HG03565 (cell line): ENCODE measurements around the gene RAP1GAP2.
"Not testable (repeated sequence)": the region's sequence is repeated elsewhere in the genome, so short reads cannot be mapped to it uniquely, and the experiment has no call there.

Experiments used
- ATAC-seq: cut with Tn5 transposase; IDR thresholded peaks from one replicate; pipeline ENCODE4 v1.9.1; 2021; ENCODE audit warnings: mild to moderate bottlenecking, moderate library complexity; ENCODE audit not compliant: unreplicated experiment

RAP1GAP2 gene

DNA sequence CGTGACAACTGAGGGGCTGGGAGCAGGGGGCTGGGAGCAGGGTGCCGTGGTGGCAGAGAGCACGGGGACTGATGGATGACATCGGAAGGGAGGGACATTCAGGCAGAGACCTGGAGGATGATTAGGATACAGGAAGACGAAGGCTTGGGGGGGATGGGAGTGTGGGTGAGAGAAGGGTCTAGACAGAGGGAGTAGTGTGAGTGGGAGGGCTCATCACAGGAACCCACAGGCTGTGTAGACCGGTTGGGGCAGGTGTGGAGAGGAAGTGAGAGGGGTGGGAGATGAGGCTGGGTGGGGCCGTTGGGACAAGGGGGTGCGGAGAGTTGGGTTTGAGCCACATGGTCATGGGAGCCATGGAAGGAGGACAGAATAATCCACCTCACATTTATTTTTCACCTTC lies 83.8 kb downstream of the RAP1GAP2 start:
- ATAC-seq: no peak

DNA sequence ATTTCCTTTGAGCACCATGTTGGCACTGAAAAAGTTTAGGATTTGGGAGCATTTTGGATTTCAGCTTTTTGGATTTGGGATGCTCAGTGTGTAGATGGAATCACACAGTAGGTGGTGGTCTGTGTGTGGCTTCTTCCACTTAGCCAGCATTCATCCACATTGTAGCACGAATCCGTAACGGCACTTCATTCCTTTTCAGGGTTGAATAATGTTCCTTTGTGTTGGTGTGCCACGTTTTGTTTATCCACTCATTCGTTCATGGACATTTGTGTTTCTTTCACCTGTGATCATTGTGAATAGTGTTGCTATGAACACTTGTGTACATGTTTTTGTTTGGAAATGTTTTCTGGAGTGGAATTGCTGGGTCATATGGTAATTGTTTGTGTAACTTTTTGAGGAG lies 85.1 kb downstream of the RAP1GAP2 start:
- no peak for ATAC-seq

DNA sequence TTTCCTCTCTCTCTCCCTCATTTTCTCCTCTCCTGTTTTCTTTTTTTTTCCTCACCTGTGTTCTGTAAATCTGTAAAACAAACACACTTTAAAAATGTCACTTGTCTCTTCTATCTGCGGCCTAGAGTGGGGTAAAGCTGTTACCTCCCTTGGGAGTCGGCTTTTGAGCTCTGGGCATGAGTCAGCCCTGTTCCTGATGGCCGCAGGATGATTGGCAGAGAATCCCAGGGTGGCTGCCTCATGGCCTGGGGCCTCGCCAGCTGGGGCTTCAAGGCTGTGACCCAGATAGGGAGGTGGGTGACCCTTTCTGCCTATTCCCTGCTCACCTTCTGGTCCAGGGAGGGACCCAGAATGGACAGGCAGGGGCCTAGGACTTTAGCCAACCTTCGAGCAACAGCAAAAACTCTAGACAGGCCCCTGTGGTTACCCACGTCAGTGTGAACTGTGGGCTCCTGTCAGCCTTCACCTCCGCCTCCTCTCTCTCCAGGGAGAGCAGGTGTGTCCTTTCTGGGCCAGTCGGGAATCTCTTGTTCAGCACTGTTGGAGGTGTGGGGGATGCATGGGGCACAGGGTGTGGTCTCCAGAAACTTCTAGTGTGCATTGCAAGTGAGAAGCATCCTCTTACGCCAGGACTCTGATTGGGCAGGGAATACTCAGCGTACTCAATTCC lies 87.4 kb downstream of the RAP1GAP2 start:
- no peak for ATAC-seq

DNA sequence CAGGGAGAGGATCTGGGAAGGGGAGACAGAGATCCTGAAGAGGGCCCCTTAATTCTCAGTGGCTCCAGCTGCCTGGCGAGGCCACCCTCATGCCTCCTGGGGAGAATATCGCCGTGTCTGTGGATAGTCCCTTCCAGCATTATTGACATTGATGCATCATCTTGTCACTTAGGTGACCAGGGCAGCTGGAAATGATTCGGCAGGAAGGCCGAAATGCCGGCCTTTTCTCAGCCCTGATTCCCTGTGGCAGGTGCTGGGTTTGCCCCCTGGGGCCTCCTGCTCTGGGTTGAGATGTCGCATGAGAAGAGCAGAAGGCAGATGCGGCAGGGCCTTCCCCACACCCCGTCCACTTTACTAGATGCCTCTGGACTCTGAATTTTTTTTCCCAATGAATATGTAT lies 89.5 kb downstream of the RAP1GAP2 start:
- no peak for ATAC-seq

DNA sequence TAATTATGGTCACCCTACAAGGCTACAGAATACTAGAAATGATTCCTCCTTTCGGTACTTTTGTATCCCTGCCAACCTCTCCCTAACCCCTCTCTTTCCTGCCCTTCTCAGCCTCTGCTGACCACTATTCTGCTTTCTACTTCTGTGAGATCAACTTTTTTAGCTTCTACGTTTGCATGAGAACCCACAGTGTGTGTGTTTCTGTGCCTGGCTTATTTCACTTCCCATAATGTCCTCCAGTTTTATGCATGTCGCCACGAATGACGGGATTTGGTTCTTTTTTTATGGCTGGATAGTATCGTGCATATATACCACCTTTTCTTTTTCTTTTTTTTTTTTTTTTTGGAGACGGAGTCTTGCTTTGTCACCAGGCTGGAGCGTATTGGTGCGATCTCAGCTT lies 92.1 kb downstream of the RAP1GAP2 start:
- no peak for ATAC-seq

DNA sequence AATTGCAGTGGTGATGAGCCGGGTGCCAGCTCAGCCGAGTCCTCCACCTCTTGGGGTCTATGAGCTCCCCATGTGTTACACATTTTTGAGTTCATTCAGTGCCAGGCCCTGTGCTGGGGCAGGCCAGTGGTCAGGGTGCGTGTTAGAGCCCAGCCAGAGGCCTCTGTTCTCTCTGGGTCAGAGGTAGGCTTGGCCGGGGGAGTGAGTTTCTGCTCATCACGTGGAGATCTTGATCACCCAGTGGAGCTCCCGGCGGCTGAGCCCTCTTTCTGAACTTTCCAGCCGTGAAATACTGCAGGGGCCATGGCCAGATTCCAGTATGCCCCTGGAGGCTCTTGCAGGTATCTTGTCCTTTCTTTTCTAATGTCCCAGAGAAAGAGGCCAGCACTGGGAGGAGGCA lies 93.0 kb downstream of the RAP1GAP2 start:
- ATAC-seq: no peak

DNA sequence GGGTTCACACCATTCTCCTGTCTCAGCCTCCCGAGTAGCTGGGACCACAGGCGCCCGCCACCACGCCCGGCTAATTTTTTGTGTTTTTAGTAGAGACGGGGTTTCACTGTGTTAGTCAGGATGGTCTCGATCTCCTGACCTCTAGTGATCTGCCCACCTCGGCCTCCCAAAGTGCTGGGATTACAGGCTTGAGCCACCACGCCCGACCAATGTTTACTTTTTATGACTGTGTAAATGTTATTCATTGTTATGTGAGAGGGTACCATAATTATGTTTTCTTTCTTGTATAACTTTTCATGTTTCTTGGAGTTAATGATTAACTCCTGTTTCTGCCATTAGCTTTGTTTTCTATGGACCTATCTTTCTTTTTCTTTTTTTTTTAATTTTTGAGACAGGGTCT lies 94.5 kb downstream of the RAP1GAP2 start:
- ATAC-seq: not testable (repeated sequence)

DNA sequence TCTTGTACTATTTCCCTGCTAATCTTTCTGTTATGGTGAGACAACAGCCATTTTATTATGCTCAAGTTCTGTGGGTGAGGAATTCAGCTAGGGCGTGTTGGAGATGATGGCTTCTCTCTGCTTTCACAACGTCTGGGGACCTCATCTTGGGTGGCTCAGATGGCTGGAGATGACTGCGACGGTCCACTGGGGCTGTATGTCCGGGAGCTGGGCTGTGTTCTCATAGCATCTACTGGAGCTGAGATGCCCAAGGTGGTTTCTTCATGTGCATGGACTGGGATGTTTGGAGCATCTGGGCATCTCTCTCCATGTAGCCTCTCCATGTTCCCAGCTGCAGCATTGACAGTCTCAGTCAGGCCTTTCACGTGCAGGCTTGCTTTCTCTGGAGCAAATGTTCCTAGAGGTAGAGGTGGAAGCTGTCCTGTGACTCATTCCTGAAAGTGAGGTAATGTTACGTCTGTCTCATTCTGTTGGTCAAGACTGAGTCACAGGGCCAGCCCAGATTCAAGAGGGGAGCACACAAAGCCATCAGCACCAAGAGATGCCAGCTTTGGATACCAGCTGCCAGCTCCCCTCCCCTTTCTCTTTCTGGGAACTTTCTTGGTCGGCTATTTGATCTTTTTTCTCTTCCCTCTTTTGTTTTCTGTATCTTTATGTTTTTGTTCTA lies 96.2 kb downstream of the RAP1GAP2 start:
- ATAC-seq: no peak

DNA sequence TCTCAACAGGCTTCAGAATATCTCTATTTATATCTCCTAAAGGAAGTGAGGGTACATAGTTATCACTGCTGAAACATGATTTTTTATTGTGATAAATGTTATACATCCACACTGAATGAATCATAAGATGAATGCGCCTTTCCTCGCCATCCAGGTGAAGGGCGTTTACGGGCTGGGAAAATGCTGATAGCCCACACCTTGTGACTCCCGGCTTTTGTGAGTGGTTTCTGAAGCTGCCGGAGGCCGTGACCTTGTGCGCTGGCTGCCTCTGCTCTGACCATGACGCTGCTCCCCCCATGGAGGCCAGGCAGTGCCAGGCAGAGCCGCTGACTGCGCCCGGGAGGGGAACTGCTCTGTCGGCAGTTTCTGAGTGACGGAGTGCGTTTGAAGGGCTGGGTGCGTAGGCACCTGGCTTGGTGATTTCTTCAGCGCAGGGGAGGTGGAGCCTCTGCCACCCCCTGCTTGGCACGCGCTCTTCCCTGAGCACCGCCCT lies 97.2 kb downstream of the RAP1GAP2 start:
- ATAC-seq: no peak

DNA sequence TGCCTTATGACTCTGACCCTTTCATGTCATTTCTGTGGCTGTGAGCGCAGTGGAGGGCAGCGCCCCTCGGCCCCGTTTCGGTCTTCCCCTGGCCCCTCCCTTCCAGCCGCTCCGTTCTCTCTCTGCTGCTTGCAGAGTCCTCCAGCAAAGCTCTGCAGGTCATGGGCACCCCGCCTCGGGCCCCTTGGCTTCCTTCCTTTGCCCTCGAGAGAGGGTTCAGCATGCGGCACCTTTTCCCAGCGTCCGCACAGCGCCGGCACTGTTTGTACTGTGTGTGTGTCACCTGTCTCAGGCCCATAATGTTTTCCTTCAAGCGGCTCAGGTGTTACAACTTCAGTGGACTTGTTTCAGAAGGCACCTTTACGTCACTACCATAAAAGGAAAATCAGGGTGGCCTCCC lies 98.5 kb downstream of the RAP1GAP2 start:
- no peak for ATAC-seq

DNA sequence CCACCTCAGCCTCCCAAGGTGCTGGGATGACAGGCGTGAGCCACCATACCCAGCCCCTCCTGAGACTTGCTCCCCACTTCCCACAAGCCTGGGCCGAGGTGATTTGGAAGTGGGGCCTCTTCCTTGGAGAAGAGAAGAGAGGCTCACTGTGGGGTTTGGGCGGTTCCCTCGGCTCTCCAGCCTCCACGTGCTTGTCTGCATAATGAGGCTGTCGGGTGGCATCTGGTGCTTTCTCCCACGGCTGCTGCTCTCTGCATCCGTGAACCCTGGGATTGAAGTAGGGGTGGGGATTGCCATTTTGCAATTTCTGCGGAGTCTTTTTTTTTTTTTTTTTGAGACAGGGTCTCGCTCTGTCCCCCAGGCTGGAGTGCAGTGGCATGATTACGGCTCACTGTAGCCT lies 101.4 kb downstream of the RAP1GAP2 start:
- ATAC-seq: no peak

DNA sequence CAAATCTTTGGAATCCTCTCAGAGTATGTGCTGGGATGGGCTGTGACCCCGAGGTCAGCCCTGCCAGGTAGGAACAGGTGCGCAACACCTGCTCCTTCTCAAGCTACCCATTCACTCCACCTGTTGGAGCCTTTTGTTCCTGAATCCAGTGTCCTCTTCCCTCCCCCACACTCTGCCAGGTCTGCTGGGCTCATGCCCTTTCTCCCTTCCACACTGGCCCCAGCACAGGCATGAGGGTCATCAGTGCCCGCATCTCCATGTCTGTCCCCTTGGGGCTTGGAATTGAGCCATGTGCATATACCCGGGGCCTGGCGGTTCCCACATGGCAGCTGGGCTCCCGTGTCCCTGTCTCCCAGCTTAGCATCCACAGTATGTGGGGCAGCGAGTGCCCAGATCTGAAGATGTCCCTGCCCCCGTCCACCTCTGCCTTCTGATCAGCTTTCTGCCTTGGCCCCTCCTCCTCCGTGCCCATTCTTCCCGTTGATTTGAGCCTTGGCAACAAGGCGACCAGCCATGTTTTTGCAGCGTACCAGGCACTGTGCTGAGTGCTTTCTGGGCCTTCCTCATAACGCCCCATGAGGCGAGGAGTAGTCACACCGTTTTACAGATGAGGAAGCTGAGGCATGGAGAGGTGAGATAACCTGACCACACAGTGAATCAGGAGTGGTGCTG lies 102.2 kb downstream of the RAP1GAP2 start:
- ATAC-seq: no peak

DNA sequence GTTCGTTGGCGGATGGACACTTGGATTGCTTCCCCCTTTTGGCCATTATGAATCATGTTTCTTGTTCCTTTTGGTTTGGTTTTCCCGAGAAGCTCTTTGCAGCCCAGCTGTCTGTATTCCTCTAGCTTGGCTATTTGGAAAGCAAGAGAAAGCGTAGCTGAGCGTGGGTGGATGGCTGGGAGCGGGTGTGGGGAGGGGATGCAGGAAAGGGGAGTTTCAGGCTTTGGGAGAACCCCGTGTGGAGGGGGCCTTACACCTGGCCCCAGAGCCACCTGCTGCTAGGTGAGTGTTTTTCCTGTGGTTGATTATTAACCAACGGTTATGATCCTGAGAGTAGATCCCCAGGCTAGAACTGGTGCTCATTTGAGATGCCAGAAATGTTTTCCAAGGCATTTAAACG lies 103.7 kb downstream of the RAP1GAP2 start:
- ATAC-seq: no peak

DNA sequence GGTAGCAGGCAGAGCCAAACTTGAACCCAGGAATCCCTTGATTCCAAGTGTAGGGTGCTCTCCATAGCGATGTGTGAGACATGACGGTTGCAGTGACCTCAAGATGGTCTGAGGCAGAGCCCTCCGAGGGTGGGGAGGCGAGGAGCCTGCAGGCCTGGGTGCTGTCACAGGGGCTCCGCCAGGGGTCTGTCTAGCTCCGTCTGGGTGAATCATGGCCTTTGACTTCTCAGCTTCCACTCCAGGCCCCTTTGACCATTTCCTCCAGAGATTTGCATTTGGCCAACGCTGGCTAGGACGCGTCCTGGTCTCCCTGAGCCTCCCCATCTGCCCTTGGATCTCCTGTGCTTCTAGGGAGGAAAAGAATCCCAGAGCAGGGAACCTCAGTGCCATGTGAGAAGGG lies 104.6 kb downstream of the RAP1GAP2 start:
- no peak for ATAC-seq

DNA sequence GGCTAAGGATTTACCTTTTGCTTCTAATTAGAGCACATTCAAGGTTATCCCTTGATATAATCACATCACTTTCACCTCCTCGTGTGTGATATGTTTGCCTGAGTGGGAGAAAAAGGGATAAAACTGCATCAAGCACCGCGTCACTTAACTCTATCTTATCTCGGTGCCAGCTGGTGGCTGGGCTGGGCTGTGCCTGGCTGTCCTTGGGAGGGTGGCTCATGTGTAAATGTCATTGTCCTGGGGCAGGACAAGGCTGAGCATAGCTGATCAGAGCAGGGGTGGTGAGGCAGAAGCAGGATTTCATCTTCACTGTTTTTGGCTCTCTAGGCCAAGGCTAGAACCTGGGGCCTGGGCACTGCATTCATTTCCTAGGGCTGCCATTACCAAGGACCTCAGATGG lies 105.3 kb downstream of the RAP1GAP2 start:
- ATAC-seq: no peak

DNA sequence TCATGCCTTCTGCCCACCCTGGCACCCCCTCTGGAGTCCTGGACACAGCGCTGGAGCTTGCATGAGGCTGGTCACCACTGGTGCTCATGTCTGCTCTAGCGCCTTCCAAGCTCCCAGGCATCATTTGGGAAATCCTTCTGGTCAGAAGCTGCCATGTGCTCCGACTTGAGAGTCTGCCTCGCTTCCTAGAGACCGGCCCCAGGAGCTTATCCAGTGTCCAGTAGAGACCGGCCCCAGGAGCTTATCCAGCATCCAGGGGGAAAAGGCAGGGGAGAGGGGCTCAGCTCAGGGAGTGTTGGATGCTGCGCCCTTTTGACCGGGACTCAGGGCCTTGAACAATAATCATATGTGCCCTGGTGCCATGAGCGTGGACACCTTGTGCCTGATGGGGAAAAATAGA lies 106.3 kb downstream of the RAP1GAP2 start:
- no peak for ATAC-seq

DNA sequence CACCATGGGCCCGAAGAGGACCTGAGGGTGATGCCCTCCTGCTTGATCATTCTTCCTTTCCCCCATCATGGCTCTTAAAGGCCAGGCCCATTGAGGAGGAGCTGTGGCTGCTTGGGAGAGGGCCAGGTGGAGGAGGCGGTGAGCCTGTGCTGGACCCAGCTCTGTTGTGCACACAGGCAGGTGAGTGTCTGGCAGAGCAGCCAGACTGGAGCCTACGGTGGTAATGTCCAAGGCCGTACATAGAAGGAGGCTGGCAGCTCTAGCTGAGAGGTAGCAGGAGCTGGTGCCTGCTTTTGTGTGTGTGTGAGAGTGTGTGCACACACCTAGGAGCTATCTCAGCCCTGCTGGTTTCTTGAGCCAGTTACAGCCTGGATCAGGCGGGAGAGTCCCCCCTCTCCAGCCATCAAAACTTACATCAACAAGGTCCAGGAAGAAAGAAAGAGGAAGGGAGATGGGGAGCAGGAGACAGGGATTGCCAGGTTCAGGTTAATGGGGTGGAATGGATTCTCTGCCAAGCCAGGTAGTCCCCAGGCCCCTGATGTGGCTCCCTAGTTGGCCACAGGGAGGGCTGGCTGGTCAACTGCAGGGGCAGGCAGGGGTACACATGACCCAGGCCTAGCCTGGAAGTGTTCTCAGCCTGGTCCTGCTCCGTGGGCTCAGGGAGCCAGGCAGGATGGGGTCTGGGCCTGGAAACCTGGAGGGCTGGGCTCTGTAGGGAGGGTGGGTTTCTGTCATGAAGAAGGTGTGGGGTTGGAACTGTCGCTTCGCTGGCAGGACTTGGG lies 107.1 kb downstream of the RAP1GAP2 start:
- no peak for ATAC-seq

DNA sequence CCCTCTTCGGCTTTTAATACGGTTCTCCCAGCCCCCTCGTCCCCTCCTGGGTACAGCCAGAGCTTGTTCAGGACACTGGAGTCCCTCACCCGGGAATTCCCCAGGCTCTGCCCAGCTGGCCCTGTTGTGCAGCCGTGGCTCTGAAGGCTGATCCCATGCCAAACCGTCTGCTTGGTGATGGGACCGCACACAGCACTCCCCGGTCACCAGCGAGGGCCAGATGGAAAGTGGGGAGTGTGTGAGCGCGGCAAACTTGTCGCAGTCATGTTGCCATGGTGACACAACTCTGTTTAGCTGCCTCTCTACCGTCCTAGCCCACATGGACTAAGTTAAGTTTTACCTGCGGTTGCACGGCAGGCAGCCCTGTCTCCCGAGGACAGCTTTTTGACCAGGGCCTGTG lies 107.9 kb downstream of the RAP1GAP2 start:
- ATAC-seq: no peak

DNA sequence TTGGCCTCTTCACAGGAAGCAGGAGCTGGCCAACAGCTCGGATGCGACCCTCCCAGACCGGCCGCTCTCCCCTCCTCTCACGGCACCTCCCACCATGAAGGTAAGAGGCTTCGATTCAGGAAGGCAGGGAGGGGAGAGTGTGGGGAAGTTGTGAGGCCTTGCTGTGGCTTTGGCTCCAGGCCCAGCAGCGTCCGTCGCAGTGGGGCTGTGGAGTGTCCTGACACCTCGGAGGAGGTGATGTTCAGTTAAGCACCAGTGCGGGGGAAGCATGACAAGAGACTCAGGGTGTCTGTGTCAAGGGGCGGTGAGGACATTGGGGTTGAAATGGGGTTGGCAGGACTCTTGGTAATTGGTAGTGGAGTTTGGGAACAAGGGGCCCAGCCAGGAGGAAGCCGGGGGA lies 109.0 kb downstream of the RAP1GAP2 start:
- ATAC-seq: no peak

DNA sequence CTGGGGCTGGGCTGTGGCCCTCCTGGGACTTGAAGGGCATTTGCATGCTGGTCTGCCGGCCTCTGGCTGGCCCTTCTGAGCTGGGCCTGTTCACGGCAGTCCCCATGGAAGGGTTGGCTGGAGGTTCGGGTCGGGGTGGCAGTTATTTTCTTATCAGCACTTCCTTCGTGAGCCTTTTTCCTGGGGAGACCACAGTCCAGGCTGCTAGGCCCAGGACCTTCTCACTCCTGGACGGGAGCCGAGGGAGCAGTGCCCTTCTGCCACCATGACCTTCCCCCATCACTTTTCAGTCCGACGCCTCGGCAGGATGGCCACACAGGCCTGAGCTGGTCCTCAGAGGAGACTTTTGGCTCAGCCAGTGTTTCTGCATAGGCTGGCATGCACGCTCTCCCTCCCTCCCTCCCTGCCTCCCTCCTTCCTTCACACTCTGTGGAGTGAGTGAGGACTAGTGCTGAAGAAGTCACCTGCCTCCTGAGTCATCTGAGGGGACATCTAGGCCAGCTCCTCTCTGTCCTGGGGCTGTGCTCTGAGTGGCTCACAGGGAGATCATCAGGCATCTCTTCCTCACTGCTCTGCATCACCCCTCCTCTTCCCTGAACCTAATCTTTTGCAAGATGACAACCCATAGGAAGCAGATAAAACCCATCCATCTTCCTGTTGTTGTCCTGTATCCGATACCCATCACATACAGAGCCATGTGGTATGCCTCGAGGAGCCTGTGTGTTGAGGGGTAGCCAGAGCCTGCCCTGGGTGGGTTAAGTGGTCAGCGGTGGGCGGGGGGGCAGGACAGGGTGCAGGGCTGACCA lies 109.7 kb downstream of the RAP1GAP2 start:
- ATAC-seq: no peak

DNA sequence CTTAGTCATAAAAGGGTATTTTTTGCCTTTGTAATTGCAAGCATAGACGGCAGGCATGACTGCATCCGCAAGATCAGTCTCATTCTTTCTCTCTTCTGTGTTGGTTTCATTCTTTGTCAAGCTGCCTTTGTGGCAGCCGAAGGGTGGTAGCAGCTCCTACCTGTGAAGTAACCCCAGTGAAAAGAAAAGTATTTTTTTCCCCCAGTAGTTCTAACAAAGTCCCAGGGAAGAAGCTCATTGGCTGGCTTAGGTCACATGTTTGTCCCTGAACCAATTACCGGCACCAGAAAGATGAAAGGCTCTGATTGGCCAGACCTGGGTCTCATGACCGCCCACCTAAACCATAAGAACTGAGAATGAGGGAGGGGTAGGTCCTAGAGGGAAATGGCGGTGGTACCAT lies 110.7 kb downstream of the RAP1GAP2 start:
- no peak for ATAC-seq
